Embryonic facial prominence (tissue), 1 donor: ENCODE data around the gene MACF1.
"Not testable (repeated sequence)": the region's sequence is repeated elsewhere in the genome, so short reads cannot be mapped to it uniquely, and the experiment has no call there.

Experiments used
- DNase-seq: peaks from one replicate; pipeline ENCODE4 v3.0.0-alpha.2; 2016; ENCODE audit errors: extremely low spot score

MACF1 gene

DNA sequence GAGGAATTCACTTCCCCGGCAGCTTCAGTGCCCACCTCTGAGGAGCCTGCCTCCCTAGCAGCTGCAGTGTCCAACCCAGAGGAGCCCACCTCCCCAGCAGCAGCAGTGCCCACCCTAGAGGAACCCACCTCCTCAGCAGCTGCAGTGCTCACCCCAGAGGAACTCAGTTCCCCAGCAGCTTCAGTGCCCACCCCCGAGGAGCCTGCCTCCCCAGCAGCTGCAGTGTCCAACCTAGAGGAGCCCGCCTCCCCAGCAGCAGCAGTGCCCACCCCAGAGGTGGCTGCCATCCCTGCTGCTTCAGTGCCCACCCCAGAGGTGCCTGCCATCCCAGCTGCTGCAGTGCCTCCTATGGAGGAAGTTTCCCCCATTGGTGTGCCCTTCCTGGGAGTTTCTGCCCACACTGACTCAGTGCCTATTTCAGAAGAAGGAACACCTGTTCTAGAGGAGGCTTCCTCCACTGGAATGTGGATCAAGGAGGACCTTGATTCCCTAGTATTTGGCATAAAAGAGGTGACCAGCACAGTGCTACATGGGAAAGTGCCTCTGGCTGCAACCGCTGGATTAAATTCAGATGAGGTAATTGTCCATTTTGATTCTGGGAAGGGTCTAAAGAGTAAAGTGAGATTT lies 209.5 kb downstream of the MACF1 start:
- no peak for DNase-seq

DNA sequence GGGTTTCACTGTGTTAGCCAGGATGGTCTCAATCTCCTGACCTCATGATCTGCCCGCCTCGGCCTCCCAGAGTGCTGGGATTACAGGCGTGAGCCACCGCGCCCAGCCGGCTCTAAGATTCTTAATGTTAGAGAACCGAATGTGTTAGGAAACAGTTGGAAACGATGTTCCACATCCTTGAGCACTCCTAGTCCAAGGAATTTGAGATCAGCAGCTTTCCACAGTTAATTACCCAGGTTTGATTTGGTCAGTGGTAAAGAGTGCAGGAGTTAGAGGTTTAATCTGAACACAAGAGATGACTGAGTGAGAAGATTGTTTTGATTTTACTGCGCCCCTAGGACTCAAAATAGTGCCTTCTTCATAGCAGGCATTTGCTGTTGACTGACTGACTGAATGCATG lies 211.1 kb downstream of the MACF1 start:
- no peak for DNase-seq

DNA sequence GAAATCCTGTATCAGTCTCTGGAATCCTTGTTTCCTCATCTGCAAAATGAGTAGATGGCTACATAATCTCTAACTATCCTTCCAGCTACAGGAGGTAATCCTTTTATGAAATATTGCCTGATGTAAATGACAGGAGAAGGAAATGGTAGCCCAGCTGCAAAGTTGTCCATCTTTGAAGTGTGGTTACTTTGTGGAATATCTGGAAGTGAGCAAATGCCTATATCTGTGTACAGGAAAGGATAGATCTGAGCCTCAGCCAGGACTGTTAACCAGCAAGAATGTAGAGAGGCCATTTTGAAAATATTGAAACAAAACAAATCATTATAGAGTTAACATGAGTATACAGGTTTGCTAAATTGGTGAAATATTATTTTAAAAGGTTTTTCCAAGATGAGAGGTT lies 212.1 kb downstream of the MACF1 start:
- no peak for DNase-seq

DNA sequence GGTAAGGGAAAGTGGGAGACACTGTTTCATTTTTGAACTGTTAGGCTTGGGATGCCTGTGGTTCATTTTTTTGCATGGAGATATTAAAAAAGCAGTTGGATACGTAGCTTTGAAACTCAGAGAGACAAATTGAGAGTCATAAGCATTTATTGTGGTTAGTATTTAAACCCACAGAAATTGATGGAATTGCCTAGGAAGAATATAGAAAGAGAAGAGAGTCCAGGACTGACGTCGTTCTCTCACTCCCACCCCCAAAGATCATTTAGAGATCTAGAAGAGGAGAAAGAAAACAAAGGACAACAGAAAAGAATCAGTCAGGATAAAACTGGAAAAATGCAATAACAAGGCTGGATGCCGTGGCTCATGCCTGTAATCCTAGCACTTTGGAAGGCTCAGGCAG lies 213.7 kb downstream of the MACF1 start:
- no peak for DNase-seq

DNA sequence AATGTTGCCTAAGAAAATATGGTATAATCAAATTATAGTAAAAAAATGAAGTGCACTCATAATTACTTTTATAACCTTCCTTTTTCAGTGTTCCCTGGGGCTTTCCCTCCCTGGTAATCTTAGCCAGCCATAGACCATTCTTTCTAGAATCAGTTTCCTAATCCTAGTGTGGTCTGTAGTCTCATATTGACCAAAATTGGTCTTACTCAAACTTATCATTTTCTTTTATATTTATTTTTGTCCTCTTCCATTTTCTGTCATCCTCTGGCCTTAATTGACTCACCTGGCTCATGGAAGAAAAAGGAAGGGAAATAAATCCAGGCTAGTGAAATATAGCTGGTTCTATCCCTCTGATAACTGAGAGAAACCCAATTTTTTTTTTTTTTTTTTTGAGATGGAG lies 216.0 kb downstream of the MACF1 start:
- DNase-seq: no peak

DNA sequence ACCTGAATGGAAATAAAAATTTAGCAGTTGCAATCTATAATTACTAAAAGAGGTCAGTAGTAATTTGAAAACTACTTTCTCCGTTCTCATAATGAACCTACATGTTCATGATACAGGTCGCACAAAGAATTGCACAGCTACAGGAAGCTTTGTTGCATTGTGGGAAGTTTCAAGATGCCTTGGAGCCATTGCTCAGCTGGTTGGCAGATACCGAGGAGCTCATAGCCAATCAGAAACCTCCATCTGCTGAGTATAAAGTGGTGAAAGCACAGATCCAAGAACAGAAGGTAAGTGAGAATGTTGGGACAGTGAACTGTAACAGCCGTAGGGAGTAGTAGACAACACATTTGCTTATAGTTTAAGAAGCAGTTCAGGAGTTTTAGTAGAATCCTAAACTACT lies 218.1 kb downstream of the MACF1 start:
- no peak for DNase-seq

DNA sequence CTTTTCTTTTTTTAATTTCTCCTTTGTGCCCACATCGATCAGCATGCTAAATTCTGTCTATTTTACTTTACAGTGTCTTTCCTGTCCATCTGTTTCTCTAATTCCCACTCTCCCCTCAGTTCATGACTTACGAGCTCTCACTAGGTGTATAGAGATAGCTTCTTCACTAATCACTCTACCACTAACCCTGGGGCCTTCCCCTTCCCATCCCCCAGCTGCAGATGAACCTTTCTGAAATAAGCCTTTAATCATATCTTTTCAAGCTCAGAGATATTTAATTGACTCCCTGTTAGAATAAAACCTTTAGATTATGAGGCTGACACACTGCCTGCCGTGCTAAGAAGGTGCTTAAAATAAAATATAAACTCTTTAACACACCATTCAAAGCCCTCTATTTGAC lies 220.7 kb downstream of the MACF1 start:
- DNase-seq: no peak

DNA sequence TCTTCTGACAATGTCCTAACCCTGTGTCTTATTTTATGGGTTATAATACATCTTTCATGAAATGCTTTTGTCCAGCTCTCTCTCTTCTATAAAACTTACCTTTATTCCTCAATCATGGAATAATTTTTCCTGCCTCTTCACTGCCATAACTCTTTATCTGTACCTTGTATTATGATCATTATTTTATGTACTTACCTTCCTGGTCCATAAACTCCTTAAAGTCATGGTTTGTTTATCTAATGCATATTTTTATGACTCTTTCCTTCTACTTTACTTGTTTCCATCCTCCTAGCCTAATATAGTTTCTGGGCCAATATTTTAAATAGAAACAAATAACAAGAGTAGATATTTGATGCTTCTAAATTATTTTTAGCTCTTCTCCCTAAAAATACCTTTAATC lies 221.1 kb downstream of the MACF1 start:
- no peak for DNase-seq

DNA sequence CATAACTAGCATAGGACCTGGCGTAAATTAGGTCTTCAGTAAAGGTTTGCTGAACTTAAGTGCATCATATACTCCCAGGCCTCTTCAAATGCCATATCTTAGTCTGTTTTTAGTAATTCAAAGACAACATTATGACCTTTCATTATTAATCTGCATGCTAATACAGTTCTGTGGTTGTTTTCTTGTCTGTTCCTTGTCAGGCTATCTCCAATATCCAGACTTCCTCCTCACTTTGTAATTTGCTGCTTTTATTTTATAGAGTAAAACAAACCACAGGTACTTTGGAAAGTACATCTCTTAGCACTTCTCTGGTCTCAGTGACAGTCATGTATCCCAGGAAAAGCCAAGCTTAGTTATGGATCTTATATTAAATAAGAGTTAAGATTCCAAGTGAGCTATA lies 221.9 kb downstream of the MACF1 start:
- no peak for DNase-seq

DNA sequence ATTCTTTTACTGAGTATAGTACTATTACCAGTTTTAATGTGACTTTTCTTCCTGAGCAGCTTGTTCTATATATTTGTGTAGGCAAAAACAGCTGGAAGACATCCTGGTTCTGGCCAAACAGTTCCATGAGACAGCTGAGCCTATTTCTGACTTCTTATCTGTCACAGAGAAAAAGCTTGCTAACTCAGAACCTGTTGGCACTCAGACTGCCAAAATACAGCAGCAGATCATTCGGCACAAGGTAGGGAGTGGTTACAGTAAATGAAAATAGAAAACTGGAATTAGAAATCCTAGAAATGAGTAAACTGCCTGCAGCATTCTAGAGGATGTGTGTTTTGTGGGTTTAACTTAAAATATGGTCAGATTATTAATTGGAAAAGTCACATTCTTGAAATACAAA lies 222.9 kb downstream of the MACF1 start:
- DNase-seq: no peak

DNA sequence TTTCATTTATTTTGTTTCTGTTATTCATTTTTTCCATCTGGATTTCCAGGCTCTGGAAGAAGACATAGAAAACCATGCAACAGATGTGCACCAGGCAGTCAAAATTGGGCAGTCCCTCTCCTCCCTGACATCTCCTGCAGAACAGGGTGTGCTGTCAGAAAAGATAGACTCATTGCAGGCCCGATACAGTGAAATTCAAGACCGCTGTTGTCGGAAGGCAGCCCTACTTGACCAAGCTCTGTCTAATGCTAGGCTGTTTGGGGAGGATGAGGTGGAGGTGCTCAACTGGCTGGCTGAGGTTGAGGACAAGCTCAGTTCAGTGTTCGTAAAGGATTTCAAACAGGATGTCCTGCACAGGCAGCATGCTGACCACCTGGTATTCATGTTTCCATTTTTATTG lies 223.4 kb downstream of the MACF1 start:
- no peak for DNase-seq

DNA sequence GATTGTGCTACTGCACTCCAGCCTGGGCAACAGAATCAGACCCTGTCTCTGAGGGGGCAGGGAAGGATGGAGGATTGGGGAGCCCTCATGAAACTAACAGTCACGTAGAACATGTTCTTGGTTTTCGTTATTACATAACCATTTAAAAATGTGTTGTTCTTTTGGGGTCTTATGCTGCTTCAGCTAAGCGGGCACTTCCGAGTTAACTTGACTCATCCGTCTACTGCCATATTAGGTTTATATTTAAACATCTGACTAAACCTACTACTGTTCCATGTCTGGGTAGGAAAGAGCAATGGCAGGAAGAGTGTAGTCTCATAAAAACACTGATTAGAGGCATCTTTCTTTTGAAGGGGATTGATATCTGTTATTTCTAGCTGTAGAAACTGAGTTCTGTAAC lies 227.4 kb downstream of the MACF1 start:
- DNase-seq: no peak

DNA sequence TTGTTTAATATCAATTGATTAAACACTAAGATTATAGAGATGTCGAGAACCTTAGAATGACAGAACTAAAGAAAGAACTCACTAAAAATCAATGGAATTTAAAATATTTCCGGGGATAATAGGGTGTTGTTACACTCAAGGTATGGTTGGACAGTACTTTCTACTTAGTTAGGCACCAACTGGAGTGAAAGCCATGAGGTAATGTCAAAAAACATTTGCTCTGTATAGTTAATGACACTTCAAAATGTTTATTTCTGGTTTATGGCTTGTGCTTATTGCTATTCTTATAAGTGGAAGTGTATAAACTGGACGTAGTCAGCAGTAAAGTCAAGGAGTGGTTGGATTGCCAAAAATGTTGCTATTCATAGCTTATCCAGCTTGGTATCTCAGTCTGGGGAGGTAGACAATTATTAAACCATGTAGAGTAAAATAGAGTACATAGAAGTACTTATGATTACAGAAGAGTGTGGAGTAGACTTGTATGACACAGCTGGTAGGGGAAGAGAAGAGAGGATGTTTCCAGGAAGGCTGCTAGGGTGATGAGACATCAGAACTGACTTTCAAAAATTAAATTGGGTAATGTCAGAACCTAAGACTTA lies 230.4 kb downstream of the MACF1 start:
- DNase-seq: no peak

DNA sequence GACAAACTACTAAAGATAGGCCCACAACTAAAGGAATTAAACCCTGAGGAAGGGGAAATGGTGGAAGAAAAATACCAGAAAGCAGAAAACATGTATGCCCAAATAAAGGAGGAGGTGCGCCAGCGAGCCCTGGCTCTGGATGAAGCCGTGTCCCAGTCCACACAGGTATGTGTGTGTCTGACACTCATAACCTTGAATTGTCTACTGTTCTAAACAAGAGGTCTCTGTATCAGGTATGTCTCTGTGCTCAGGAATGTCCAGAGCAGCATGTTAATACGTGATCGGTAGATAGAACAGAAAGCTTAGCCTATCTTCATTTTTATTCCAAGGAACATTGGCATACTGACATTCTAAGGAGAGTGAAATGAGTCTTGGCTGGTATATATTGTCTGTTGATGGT lies 231.1 kb downstream of the MACF1 start:
- no peak for DNase-seq

DNA sequence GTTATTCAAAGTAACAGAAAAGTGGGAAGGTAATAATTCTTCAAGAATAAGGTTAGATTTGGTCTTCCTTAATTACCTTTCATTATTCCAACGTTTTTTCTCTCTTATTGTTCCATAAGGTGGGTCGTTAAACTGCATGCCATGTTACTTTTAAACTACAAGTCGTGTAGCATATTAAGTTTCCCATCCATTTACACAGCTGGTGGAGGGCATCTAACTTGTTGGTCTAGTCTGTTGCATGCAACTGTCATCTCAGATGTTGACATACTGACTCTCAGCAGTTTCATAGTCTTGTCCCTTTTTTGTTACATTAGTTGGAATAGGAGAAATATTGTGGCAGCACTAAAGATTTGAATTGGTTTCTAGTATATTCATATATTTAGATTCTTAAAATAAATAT lies 232.3 kb downstream of the MACF1 start:
- no peak for DNase-seq

DNA sequence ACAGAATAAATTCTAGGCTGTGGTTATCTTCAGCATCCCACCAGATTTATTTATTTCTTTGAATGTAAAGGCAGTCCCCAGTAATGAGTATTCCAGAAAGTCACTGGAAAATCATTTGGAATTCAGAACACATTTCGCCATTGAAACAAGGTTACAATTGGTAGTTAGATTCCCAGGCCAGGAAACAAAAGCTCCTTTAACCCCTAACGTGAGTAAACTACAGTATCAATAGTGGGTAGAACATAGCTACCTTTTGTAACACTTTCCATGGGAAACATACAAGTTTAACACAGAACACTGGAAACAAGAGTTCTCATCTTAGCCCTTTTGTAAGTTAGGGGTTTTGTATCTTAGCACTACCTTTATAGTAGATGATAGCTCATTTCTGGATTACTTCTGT lies 233.5 kb downstream of the MACF1 start:
- no peak for DNase-seq

DNA sequence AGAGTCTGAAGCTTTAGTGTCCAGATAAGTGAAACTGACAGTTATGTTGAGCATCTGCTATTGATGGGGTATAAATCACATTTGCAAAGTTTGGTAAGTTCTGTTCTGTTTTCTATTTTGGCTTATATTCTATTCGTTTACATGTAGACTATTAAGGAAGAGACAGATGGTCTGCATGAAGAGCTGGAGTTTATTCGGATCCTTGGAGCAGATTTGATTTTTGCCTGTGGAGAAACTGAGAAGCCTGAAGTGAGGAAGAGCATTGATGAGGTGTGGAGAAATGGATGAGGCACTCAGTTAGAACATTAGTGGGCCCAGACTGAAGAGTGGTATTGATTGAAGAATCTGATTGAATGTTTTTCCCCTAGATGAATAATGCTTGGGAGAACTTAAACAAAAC lies 236.4 kb downstream of the MACF1 start:
- no peak for DNase-seq

DNA sequence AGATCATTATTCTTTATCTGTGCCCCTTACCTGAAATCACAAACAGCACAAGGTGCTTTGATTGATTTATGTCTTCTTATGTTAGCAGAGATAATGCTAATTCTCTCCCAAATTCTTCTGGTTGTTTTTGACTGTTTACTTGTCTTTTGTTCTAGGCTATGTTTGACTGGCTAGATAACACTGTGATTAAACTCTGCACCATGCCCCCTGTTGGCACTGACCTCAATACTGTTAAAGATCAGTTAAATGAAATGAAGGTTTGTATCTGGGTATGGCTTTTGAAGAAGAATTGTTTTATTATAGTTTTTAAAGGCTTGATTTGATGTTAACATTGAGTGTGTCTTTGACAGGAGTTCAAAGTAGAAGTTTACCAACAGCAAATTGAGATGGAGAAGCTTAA lies 237.3 kb downstream of the MACF1 start:
- no peak for DNase-seq

DNA sequence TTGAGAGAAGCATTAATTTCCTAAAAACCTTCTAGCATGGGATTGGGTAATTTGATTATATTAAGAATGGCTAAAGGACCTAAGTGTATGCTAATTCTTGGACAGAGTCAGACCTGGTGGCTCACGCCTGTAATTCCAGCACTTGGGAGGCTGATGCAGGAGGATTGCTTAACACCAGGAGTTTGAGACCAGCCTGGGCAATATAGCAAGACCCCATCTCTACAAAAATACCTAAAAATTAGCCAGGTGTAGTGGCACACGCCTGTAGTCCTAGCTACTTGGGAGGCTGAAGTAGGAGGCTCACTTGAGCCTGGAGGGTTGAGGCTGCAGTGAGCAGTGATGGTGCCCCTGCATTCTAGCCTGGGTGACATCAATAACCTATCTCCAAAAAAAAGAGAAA lies 241.1 kb downstream of the MACF1 start:
- no peak for DNase-seq

DNA sequence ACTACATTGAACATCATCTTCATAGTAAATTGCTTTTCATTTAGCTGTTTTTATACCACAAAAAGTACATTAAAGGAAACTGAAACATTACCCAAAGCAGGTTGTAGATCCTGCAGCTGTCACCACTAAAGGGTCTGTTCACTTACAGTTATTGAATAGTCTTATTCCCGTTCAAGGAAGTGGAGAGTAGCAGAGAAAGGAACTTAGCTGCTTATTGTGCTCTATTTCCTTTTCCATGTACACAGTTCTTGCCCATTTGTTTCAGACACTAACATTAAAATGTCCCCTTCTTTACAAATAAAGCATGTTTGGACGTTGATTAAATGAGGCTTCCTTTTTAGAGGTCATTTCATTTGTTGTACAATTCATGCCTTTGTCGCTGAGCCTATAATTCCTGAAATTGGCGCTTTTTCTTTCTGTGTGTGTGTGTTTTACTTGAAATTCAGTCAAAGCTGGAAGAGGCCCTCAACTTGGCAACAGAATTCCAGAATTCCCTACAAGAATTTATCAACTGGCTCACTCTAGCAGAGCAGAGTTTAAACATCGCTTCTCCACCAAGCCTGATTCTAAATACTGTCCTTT lies 242.6 kb downstream of the MACF1 start:
- DNase-seq: no peak

DNA sequence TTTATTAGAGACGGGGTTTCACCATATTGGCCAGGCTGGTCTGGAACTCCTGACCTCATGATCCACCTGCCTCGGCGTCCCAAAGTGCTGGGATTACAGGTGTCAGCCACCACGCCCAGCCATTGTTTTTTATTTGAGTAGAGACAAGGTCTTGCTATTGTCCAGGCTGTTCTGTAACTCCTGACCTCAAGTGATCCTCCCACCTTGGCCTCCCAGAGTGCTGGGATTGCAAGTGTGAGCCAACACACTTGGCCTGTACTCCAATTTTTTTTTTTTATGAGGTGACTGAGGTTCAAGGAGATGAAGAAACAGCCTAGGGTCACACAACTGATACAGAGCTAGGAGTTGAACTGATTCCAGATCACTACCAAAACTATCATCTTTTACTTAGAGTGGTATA lies 245.5 kb downstream of the MACF1 start:
- DNase-seq: not testable (repeated sequence)

DNA sequence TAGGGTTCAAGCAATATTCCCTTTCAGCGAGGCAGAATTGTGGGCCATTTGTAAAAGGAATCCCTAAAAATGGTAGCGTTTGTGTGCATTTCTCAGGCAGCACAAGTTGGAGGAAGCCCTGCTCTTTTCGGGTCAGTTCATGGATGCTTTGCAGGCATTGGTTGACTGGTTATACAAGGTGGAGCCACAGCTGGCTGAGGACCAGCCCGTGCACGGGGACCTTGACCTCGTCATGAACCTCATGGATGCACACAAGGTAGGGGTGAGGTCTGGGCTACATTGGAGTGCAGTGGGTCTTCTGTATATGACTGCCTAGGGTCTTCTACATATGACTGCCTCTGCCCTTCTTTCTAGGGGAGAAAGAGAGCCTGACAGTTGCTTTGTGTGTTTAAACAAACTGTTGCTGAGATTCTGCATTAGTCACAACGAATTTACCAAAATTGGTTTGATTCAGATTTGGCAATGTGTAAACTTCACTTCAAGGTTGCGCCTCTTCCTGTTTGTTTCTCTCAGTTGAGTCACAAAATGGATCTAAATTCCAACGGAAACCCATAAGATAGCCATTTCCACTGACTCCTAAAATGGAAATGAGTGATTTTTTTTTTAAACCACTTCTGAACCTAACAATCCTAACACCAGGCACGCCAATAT lies 246.6 kb downstream of the MACF1 start:
- no peak for DNase-seq

DNA sequence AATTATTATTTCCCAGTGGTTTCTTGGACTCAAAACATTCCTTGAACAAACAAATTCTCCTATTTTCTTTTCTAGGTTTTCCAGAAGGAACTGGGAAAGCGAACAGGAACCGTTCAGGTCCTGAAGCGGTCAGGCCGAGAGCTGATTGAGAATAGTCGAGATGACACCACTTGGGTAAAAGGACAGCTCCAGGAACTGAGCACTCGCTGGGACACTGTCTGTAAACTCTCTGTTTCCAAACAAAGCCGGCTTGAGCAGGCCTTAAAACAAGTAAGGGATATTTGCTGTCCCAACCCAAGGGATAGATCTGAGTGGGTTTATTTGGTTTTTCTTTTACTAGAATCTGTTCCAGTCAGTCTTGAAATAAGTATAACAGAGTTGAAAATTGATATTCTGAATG lies 247.6 kb downstream of the MACF1 start:
- no peak for DNase-seq
